Colonic mucosa (tissue), 4 donors: ENCODE measurements around the gene KRTAP12-2. TPM values are rescaled to one million over a fixed set of nuclear protein-coding genes. Genes with fewer than 3 reads are reported as not detected.

Experiments used
- DNase-seq: peaks from one replicate; pipeline ENCODE4 v3.0.0-alpha.2; 2020
- H3K27ac ChIP-seq: fragments of 200-600 bp; one replicate; pipeline ENCODE4 v1.8.0; 2021
- H3K27me3 ChIP-seq: fragments of 200-600 bp; one replicate; pipeline ENCODE4 v1.8.0; 2021
- H3K36me3 ChIP-seq: fragments of 200-600 bp; one replicate; pipeline ENCODE4 v1.8.0; 2021
- H3K4me1 ChIP-seq: fragments of 200-600 bp; one replicate; pipeline ENCODE4 v1.8.0; 2021; ENCODE audit warnings: mild to moderate bottlenecking
- H3K4me3 ChIP-seq: fragments of 200-600 bp; one replicate; pipeline ENCODE4 v1.8.0; 2021
- H3K9ac ChIP-seq, 2 donors: one replicate each; pipeline ENCODE4 v1.7.0; 2013; ENCODE audit warnings: control low read depth in 2 of 2, low read depth in 2 of 2, low read length in 2 of 2
- H3K9me3 ChIP-seq: fragments of 200-600 bp; one replicate; pipeline ENCODE4 v1.8.0; 2021
- CTCF ChIP-seq: fragments of 200-600 bp; IDR thresholded peaks from one replicate; pipeline ENCODE4 v1.8.0; 2022; ENCODE audit warnings: antibody characterized with exemption, mild to moderate bottlenecking
- intact Hi-C: fragments of 100-400 bp; cut with DNase I; formaldehyde crosslinking; loops from one replicate; pipeline ENCODE4 v1.14.1; 2022
- total RNA-seq, 2 donors: library from RNA; stranded (reverse); fragmentation: NEBNext Ultra II Directional in 1 of 2; extraction: Animal tissue kit (Norgen Biotek cat#: 25700) in 1 of 2; gene quantifications; one replicate each; pipeline ENCODE4 v1.2.1, GENCODE V29; 2021
- donor health status: healthy.
- donor health status: DM: no; HTN: no; CAD: no.
- donor health status: DM: no; HTN: no; CAD: no.

The KRTAP12-2 gene
- not detected for total RNA-seq

- H3K4me3 ChIP-seq, result no peak within 1 kb of the TSS
- H3K4me1 ChIP-seq, result no peaks in the 10 kb centered on the region
- H3K27me3 ChIP-seq, result no peaks in the 10 kb centered on the region
- H3K27ac ChIP-seq, result no peak within 1 kb of the TSS
- no peaks in the 10 kb centered on the region for H3K9me3 ChIP-seq
- H3K36me3 ChIP-seq, result no peaks in the 10 kb centered on the region
- TF ChIP-seq CTCF, result no peak
- DNase-seq, result no peak
- H3K9ac ChIP-seq, result no peak within 1 kb of the TSS
- intact Hi-C loops, result no loop called here
Measured at GRCh38 chr21:44666401-44667320, at the start of gene KRTAP12-2. TSS of gene KRTAP12-2 (minus strand) at chr21:44666927. CDS start at chr21:44666886, 41 bp downstream.

GRCh38 chr21:44714905-44715304, 48.2 kb upstream of the KRTAP12-2 start:
- Histone ChIP-seq H3K27me3 (peaks cover 33% of the 10 kb centered on the region), H3K9ac (no peak overlapping the region), H3K4me3 (no peak overlapping the region), H3K27ac (no peak overlapping the region), H3K36me3 (no peaks in the 10 kb centered on the region), H3K9me3 (no peaks in the 10 kb centered on the region), H3K4me1 (no peaks in the 10 kb centered on the region)
- TF ChIP-seq CTCF, result no peak
- intact Hi-C loops, result no loop called here
- no peak for DNase-seq

GRCh38 chr21:44713846-44714245, 47.1 kb upstream of the KRTAP12-2 start:
- H3K9ac ChIP-seq, result no peak overlapping the region
- H3K27ac ChIP-seq, result no peak overlapping the region
- intact Hi-C loops, result no loop called here
- no peaks in the 10 kb centered on the region for H3K4me1 ChIP-seq
- no peak for DNase-seq
- no peaks in the 10 kb centered on the region for H3K36me3 ChIP-seq
- H3K4me3 ChIP-seq, result no peak overlapping the region
- no peak for TF ChIP-seq CTCF
- H3K9me3 ChIP-seq, result no peaks in the 10 kb centered on the region
- H3K27me3 ChIP-seq, result peaks cover 44% of the 10 kb centered on the region

GRCh38 chr21:44713130-44713529, 46.4 kb upstream of the KRTAP12-2 start:
- no peak for TF ChIP-seq CTCF
- H3K9me3 ChIP-seq, result no peaks in the 10 kb centered on the region
- H3K4me1 ChIP-seq, result no peaks in the 10 kb centered on the region
- DNase-seq, result no peak
- peaks cover 51% of the 10 kb centered on the region for H3K27me3 ChIP-seq
- no peak overlapping the region for H3K4me3 ChIP-seq
- H3K27ac ChIP-seq, result no peak overlapping the region
- H3K36me3 ChIP-seq, result no peaks in the 10 kb centered on the region
- no peak overlapping the region for H3K9ac ChIP-seq
- intact Hi-C loops, result no loop called here

- no peak for DNase-seq
- peaks cover 55% of the 10 kb centered on the region for H3K27me3 ChIP-seq
- H3K36me3 ChIP-seq, result no peaks in the 10 kb centered on the region
- no peaks in the 10 kb centered on the region for H3K9me3 ChIP-seq
- H3K4me3 ChIP-seq, result no peak overlapping the region
- no peak overlapping the region for H3K27ac ChIP-seq
- no peak overlapping the region for H3K9ac ChIP-seq
- intact Hi-C loops, result no loop called here
- TF ChIP-seq CTCF, result no peak
- H3K4me1 ChIP-seq, result no peaks in the 10 kb centered on the region
Measured at GRCh38 chr21:44712203-44713028, 45.7 kb upstream of the KRTAP12-2 start.
